GM18505 (cell line): ENCODE results near the gene ARHGAP15.

Experiments
- ATAC-seq: cut with Tn5 transposase; IDR thresholded peaks from one replicate; pipeline ENCODE4 v1.9.1; 2021; ENCODE audit not compliant: unreplicated experiment
- POLR2A ChIP-seq: IDR thresholded peaks from 4 replicates; pipeline ENCODE4 v1.6.1; 2011; ENCODE audit warnings: borderline replicate concordance; ENCODE audit not compliant: insufficient read depth, insufficient read length; ENCODE audit errors: extremely low read depth

ARHGAP15 gene

DNA sequence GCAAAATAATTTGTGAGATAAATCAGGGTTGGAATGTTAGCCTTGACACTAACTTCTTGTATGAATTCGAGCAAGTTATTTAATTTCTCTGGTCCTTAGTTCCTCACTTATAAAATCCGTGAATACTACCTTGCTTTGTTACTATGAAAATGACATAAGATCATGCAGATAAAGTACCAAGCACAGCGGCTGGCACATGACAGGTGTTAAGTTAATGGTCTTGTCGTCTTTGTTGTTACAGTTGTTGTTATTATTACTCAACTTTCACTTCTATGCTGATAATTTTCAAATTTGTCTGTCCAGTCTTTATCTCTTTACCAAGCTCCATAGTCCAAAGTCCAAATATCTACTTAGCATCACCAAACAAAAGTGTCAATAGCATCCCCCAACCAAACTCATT, 482.1 kb downstream of the ARHGAP15 start:
- no peak for TF ChIP-seq POLR2A
- no peak for ATAC-seq

DNA sequence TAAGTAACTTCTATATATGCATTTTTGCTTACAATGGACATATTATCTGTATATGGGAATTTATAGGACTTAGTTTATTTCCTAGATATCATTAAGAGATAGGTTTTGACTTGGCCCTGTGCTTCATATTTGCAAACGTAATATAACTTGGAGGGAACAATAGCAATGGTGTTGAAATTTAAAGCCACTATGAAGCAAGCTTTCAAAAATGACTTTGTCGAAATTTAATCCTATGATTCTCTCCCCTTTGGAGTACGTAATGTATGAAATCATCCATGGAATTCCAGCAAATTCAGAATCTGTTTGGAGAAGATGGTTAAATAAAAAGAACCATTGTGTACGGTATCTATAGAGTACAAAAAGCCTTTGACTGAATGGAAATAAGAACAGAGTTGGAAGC, 486.3 kb downstream of the ARHGAP15 start:
- no peak for ATAC-seq
- TF ChIP-seq POLR2A: no peak

DNA sequence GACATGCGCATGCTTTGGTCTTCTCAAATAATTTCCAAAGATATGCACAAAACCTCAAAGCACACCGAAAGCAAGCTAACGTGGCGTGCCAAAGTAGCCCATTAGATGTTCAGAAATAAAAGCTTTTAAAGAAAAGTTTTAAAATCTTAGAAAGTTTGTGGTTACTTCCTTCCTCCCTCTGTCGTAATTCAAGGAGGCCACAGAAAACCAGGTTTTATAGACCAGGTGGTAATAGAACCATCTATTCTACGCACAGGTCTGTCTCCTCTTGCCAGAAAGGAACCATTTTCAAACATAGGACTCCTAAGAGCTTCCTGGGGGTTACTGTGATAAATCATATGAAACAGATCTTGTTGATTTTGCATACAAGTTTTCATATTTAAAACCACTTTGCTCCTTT, 487.2 kb downstream of the ARHGAP15 start:
- no peak for TF ChIP-seq POLR2A

DNA sequence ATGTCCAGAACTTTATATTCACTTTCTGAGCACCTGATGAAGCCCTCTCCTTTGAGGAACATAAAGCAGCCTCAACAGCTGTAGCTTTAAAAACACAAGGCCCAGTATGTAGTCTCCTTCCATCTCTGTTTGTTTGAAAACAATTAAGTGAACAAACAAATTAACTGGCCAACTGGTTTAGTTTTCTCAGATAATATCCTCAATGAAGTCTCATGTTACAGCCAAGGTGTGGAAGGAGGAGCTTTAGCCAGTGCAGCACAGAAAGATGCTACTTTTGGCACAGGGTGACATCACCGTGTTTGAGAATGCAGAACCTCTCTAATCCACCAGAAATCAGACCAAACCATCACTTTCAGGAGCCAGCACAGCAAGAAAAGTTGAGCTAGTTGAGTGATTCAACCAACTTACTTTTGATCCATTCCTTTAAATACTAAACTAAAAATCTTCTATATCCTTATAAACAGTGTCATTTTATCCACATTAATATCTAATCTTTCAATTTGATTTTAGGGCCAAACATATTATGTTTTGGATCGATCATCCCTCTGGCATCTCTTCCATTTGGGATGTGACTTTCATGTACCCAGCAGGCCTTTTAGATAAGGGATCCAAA, 488.7 kb downstream of the ARHGAP15 start:
- ATAC-seq: no peak
- no peak for TF ChIP-seq POLR2A

More for the DNA sequence above, 487.2 kb downstream of the ARHGAP15 start:
- no peak for ATAC-seq

DNA sequence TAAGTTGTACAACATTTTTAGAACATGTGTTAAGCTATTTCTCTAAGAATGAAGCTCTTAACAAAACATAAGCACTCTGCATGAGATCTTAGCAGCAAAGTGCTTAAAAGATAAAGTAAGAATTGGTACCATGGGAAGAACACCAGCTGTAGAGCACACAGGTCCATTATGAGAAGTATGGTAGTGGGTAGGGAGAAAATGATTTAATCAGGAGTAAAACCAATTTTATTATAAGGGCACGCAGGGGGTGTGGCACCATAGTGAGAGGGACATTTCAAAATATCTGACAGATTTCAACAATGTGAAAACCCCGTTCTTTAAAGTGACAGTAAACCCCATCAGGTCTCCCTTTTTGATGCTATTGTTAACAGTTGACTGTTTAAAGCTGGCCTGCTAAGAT, 492.9 kb downstream of the ARHGAP15 start:
- no peak for TF ChIP-seq POLR2A
- ATAC-seq: no peak

DNA sequence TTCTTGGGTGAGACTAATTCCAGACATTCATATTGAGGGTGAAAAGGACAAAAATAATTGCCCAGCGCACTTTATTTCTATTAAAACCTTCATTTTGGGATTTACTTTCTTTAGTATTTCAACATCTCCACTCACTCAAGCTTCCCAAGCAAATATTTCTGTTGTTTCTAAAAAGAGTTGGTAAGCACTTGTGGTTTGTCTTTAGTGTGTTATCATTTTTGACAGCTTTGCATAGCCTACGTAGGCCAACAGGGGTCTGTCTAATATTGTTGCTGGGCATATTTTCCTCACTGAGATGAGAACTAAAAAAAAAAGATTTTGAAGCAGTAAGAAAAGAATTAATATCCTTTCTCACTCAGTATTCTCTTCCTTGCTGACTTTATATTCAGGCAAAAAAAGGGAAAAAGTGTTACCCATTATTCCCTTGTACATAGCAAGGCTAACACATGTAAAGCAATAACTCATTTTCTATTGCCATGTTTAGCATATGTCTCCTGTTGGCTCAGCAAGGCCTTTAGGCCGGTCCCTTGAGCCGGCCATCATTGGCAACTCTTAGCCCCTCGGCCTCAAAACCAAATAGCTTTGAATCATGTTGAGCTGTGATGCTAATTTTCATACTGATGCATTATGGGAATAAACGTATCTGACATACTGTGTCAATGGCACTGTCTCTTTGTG, 494.2 kb downstream of the ARHGAP15 start:
- TF ChIP-seq POLR2A: no peak
- no peak for ATAC-seq

DNA sequence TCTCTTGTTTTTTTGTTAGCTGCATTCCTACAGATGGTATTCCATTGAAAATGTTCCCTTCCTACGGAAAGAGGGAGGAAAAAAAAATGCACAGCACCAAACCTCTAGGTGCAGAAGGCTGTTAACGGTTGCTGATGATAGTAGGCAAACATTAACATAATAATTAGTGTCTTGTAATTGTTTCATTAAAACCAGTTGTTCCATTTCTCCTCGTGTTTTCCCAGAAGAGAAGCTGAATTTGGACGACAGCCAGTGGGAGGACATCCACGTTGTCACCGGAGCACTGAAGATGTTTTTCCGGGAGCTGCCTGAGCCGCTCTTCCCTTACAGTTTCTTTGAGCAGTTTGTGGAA, 494.7 kb downstream of the ARHGAP15 start:
- ATAC-seq: no peak
- TF ChIP-seq POLR2A: no peak

DNA sequence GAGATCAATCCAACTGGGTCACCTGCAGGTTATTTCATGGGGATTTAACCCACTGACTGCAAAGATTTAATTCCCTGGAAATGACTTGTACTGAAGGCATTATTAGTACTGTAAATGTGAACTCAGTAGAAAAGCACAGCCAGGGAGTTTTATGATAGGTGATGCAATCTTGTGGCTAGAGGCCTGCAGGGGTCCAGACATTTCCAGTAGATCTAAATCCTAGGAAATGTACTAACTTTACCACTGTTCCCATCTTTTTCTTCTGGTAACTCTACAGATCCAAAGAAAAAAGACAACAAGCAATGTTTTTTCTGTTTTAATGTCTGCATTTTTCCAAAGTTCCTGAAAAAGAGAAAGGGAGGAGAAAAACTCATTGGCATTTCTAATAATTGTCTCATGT, 500.1 kb downstream of the ARHGAP15 start:
- TF ChIP-seq POLR2A: no peak
- ATAC-seq: no peak

DNA sequence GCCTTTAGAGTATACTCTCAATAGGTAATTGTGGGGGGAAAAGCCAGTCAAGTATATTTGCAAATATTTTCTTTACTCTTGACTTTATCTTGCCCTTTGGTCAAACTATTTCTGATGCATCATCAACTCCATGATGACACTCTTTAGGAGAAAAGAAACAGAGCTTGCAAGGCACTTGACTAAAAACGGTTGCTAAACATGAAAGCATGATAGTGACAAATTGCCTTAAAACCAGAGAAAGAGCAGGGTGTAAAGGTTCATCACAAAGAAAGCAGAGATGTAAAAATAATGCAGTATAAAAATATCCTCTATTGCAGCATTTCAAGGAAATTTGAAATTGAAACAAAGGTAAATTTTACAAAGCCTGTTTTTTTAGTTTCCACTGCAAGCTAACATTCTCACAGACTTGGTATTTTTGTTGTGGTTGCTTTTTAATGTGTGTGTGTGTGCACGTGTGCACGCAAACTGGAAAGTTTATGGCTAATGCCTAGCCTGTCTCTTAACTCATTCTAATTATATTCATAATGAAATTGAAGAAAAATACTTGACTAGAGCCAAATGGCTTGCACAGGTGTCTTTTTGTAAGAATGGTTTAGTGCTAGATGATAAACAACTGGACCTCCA, 503.6 kb downstream of the ARHGAP15 start:
- ATAC-seq: no peak
- no peak for TF ChIP-seq POLR2A

DNA sequence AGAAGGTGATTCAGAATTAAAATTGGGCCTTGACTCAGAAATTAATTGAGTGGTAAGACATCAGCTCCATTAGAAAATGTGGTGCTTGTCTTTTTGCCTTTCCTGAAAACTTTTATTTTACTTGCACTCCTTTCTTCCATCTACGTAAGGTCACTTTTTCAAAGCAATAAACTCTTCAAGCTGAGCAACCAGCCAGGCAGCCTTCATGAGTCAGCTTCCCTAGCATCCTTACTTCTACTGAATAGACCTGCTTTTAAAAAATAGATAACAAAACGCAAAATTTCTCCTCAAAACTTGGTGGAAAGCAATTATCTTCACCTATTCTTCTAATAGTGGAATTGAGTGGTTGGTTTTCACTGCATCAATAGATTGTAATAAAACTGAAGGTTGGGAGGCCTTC, 504.2 kb downstream of the ARHGAP15 start:
- TF ChIP-seq POLR2A: no peak
- ATAC-seq: no peak

DNA sequence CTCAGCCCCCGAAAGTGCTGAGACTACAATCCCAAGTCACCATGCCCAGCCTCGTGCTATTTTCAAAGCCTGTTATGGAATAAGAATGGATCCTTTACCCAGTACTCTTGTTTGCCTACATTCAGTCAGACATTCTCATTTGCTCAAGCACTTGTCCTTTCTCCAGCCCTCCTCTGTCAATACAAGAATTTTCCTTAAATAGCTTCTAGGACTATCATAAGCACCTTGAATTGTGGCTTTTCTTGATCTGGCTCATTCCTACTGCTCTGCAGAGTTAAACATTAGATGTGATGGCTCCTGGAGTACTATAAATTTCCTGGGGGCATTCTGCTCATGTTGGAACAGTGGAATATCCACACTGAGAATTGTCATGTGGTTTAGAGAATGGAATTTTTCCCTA, 506.1 kb downstream of the ARHGAP15 start:
- TF ChIP-seq POLR2A: no peak
- ATAC-seq: no peak

DNA sequence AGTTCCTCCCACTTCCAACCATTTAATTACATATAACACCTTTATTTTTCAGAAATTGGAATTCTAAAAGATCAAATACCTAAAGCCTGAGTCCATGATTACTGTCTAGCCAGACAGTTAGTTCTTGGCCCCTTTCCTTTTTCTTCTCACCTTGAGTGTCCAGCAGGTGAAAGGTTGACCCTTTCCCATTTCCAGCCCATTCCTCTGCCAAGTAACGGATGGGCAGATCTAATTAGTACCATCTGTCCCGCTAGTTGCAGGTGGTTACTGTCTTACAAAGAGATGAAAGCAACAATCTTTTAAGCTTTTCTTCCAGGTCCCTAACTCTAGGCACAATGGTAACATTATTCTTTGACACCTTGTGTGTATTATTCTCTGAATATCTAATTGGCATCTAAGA, 506.7 kb downstream of the ARHGAP15 start:
- ATAC-seq: no peak
- no peak for TF ChIP-seq POLR2A

DNA sequence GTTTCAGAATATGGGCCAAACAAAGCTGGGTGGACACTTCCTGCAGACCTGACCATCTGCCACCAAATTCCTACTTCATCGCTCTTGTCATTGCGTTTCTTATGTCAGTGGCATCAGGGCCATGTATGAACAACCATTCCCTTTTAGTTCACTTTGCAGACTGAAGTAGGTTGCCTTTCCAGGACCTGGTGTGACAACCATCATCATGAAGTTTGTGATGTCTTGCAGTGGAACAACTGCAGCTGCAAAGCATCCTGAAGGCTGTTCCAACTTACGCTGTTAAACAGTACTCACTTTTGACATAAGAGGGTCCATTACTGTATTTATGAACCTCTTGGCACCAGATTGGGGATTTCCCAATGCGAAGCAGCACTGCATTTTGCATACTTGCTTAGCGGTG, 511.6 kb downstream of the ARHGAP15 start:
- no peak for TF ChIP-seq POLR2A
- no peak for ATAC-seq

DNA sequence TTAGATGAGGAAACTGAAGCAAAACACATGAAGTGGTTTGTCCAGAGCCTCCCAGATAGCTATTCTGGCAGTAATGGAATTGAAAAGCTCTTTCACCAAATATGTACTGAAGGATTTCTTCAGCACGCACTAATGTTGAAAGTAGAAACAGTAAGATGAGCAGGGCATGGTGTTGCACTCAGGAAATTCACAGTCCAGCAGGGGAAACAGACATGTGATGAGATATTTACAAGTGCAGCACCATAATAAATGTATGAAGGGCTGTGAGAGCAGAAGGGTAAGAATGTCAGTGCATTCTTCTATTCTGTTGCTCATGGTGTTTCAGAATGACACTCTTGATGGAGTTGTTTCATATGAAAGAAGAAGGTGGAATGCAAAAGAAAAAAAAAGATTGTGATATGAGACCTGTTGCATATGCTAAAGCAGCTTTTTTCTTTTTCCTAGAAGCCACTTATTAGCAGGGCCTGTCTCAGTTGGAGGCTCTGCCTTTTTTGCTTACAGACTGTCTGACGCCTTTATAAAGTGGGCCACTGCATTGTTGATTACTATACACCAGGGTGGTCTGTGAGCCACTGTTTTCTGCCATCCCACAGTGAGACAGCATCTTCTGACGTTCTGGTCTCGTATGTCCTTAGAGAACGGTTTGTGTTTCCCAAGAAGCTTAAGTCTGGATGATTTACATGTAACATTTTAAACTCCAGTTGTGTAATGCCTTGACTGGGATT, 516.9 kb downstream of the ARHGAP15 start:
- no peak for ATAC-seq
- TF ChIP-seq POLR2A: no peak

DNA sequence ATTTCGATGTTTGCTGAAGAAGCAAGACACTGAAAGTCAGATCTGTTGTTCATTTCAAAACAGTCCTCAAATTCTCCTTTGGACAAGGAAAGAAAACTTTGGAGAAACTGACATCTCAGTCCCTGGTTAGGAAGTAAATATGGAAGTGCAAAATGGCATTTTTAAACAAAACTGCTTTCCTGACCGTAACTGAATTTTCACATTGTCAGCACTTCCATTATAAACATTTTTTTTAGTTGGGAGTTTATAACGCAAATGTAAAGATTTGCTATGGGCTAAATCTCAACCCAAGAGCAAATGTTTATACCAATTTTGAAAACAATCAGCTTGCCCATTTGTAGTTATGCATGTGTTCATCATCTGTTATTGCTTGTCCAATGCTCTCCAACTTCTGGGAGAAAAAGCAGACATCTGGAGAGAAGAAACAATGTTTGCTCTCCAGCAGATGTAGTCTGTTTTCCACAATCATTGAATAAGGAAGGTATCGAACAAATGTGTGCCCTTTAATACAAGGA, 520.1 kb downstream of the ARHGAP15 start:
- TF ChIP-seq POLR2A: no peak
- no peak for ATAC-seq

DNA sequence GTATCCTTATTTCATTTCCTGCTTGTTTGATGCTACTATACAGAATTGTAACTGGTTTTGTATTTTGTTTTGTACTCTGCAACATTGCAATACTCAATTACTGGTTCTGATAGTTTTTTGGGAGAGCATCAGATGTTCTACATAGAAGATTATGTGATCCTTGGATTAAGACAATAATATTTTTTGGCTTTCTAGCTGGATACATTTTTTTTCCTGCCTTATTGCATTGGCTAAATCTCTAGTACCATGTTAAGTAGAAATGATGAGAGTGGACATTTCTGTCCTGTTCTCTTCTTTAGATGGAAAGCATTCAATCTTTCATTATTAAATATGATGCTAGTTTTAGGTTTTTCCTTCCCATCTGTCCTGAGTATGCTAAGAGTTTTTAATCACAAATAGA, 523.5 kb downstream of the ARHGAP15 start:
- ATAC-seq: no peak
- no peak for TF ChIP-seq POLR2A
